ENCODE data around the gene TCF4. TPM values are rescaled to one million over a fixed set of nuclear protein-coding genes. Genes with fewer than 3 reads are reported as not detected.

Gene TCF4
- total and polyA plus RNA-seq, 7 donors = 8.6 to 68.9 (median 36.8) TPM

DNA sequence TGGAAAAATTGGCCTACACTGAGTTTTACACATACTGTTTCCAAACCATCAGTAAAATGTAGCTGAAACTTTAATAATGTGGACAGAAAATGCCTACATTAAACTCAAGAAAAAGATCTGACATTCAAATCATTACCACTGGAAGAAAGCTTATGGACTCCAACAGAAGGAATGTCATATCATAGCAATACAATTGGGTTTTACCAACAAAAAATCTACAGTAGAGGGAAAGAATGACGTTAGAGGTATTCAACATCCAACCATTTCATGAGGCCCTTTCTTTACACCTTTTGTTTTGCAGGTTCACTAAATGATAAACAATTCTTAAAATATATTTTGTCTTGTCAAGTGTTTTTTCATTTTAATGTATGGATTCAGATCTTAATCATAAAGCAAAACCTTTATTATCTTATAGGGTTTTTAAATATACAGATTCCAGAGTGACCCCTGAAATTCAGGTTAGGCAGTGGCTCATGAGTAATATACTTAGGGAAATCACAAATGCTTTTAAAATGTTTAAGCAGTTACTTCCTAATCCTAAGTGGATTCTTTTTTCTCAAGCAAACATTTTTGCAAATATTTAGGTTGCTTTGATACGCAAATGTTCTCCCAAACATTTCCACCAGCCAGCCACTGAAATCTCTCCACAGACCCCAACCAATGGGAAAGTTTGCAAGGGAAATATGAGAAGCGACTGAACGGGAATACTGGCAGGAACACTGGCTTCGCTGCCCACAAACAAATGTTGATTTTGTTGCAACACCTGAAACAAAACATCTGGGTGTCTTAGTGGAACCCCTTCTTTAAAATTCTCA, 168.7 kb downstream of the TCF4 start:
- WGBS, 3 donors = 13 to 17% (median 15%) methylated on average over 5 of the region's 5 CpGs
- Histone ChIP-seq H3K9me3 (no peaks in the 10 kb centered on the region), H3K27me3 (ENCODE audit: insufficient read depth in 3 of 3, low read length in 2 of 3) (no peaks in the 10 kb centered on the region), H3K4me1 (peaks cover 50% of the 10 kb centered on the region), H3K4me3 (peak overlapping the region; percentile 67), H3K27ac (peak overlapping the region; percentile 89), H3K36me3 (ENCODE audit: insufficient read depth in 1 of 2, low read depth in 1 of 2) (no peaks in the 10 kb centered on the region)
- TF ChIP-seq, protein P1, sequence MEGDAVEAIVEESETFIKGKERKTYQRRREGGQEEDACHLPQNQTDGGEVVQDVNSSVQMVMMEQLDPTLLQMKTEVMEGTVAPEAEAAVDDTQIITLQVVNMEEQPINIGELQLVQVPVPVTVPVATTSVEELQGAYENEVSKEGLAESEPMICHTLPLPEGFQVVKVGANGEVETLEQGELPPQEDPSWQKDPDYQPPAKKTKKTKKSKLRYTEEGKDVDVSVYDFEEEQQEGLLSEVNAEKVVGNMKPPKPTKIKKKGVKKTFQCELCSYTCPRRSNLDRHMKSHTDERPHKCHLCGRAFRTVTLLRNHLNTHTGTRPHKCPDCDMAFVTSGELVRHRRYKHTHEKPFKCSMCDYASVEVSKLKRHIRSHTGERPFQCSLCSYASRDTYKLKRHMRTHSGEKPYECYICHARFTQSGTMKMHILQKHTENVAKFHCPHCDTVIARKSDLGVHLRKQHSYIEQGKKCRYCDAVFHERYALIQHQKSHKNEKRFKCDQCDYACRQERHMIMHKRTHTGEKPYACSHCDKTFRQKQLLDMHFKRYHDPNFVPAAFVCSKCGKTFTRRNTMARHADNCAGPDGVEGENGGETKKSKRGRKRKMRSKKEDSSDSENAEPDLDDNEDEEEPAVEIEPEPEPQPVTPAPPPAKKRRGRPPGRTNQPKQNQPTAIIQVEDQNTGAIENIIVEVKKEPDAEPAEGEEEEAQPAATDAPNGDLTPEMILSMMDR (IDR thresholded peaks at IDR 0.05) = no peak
- DNase-seq (no peak), ATAC-seq (peak in 1 of 4 donors; percentile 20)
- intact Hi-C loops (cut with DNase I) = loop anchor here (10.0 kb wide), 3 partner anchors 185 to 1155 kb away; no protein-coding TSS in a partner anchor

DNA sequence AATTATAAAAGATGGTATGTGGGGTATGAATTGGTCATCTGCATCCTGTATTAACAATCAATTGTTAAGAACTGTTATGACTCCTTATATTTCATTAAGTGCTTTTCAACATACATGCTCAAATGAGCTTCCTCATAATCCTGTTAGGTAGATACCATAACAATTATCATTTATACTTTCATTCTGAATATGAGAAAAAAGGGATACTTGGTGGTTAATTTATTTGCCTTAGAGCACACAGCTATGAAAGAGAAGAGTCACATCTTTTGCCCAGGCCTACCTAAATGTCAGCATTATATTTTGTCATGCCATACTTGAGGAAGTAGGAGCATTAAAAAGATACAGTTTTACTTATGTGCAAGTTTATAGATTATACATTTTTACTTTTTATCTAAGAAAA, 169.6 kb downstream of the TCF4 start:
- intact Hi-C loops (cut with DNase I) = loop anchor here (10.0 kb wide), 3 partner anchors 184 to 1156 kb away; no protein-coding TSS in a partner anchor
- DNase-seq = no peak
- Histone ChIP-seq H3K4me1 (peaks cover 59% of the 10 kb centered on the region), H3K36me3 (ENCODE audit: insufficient read depth in 1 of 2, low read depth in 1 of 2) (no peaks in the 10 kb centered on the region), H3K27me3 (ENCODE audit: insufficient read depth in 3 of 3, low read length in 2 of 3) (no peaks in the 10 kb centered on the region), H3K27ac (peak overlapping the region; percentile 89), H3K4me3 (no peak overlapping the region), H3K9me3 (no peaks in the 10 kb centered on the region)
- ATAC-seq = no peak
- TF ChIP-seq, protein P1 (IDR thresholded peaks at IDR 0.05) = no peak

DNA sequence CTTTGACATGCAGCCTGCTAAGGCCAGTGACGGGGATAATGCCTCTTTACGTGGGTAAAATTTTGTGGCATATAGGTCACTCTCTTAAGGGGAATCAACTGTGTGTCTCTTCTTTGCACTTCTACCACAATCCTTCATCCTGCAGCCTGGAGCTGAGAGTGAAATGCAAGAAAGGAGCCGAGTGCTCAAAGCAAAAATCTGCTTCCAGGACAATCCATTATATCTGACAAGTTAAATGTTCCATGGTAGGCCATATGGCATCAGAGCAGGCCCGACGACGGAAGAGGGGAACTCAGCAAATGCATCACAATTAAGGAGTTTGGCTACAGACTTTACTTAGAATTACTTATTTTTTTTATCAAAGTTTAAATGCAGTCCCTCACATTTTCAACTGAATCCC, 171.2 kb downstream of the TCF4 start:
- WGBS, 3 donors = 19 to 39% (median 22%) methylated on average over 6 of the region's 6 CpGs
- Histone ChIP-seq H3K4me1 (peaks cover 63% of the 10 kb centered on the region), H3K27me3 (ENCODE audit: insufficient read depth in 3 of 3, low read length in 2 of 3) (no peaks in the 10 kb centered on the region), H3K9me3 (no peaks in the 10 kb centered on the region), H3K27ac (peak overlapping the region; percentile 32), H3K36me3 (ENCODE audit: insufficient read depth in 1 of 2, low read depth in 1 of 2) (no peaks in the 10 kb centered on the region), H3K4me3 (peak overlapping the region; percentile 4)
- TF ChIP-seq, protein P1 (IDR thresholded peaks at IDR 0.05) = no peak
- ATAC-seq (peak in 1 of 4 donors; percentile 2), DNase-seq (no peak)
- intact Hi-C loops (cut with DNase I) = loop anchor here (2.0 to 10.0 kb wide), 4 partner anchors 168 to 1158 kb away; no protein-coding TSS in a partner anchor

DNA sequence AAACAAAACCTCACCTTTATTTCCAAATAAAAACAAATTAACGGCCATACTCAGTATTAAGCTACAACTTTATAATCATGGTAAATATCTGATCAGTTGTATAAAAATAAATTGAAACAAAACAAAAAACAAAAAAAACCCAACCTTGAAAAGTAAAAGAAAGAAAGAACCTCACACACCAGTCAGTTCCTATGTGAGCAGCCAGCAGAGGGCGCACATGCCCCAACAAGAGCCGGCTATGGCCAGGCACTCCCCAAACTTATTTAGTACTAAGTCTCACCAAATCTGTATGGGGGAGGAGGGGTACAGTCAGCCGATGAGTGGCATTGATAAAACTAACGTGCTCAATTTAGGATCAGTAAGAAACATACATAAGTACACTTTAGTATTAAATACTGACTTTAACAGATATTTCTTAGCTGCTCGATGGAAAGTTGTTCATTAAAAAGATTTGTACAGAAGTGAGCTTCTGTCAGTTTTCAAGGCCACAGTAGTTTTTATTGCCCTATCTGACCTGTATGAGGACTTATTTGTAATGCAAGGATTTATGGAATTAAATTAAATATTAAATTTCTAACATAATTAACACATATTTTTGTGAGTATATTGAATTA, 172.6 kb downstream of the TCF4 start:
- Histone ChIP-seq H3K4me1 (peaks cover 63% of the 10 kb centered on the region), H3K27me3 (ENCODE audit: insufficient read depth in 3 of 3, low read length in 2 of 3) (no peaks in the 10 kb centered on the region), H3K36me3 (ENCODE audit: insufficient read depth in 1 of 2, low read depth in 1 of 2) (no peaks in the 10 kb centered on the region), H3K27ac (peak overlapping the region; percentile 32), H3K9me3 (no peaks in the 10 kb centered on the region), H3K4me3 (peak overlapping the region; percentile 20)
- ATAC-seq = peak; percentile 86 to 92 (median 90)
- 17 to 20% (median 19%) methylated on average over 6 of the region's 6 CpGs for WGBS, 3 donors
- intact Hi-C loops (cut with DNase I) = loop anchor here (1.0 to 10.0 kb wide), 6 partner anchors 181 to 1159 kb away; no protein-coding TSS in a partner anchor
- DNase-seq = peak; percentile 88 to 92
- TF ChIP-seq, protein P1 (IDR thresholded peaks at IDR 0.05) = peak; percentile 94

All from psoas muscle (tissue), 8 donors.